ENCODE results near the gene ZSWIM4. TPM values are rescaled to one million over a fixed set of nuclear protein-coding genes. Genes with fewer than 3 reads are reported as not detected.

ZSWIM4 gene
- total RNA-seq, 1 donor from 2014 or later = 2.6 TPM

GRCh38 chr19:13807421-13808021 lies 12.3 kb downstream of the ZSWIM4 start:
- intact Hi-C loops (cut with micrococcal nuclease) = no loop called here
- peaks cover 28% of the 10 kb centered on the region for H3K36me3 ChIP-seq
- H3K27ac ChIP-seq (replicated peaks) = no peak overlapping the region
- no peaks in the 10 kb centered on the region for H3K4me1 ChIP-seq
- no peak overlapping the region for H3K4me3 ChIP-seq
- no peaks in the 10 kb centered on the region for H3K27me3 ChIP-seq (ENCODE audit: low read depth)
- DNase-seq = no peak
- TF ChIP-seq CTCF (IDR thresholded peaks at IDR 0.05; ENCODE audit: borderline replicate concordance) = no peak
- H3K9me3 ChIP-seq (replicated peaks) = no peaks in the 10 kb centered on the region

- Histone ChIP-seq H3K27ac (replicated peaks) (no peak overlapping the region), H3K9me3 (replicated peaks) (no peaks in the 10 kb centered on the region), H3K36me3 (peaks cover 33% of the 10 kb centered on the region), H3K4me3 (no peak overlapping the region), H3K4me1 (no peaks in the 10 kb centered on the region), H3K27me3 (ENCODE audit: low read depth) (no peaks in the 10 kb centered on the region)
- no peak for DNase-seq
- TF ChIP-seq CTCF (IDR thresholded peaks at IDR 0.05; ENCODE audit: borderline replicate concordance) = no peak
- intact Hi-C loops (cut with micrococcal nuclease) = no loop called here
Observed at GRCh38 chr19:13808856-13809255, 13.6 kb downstream of the ZSWIM4 start.

- no peaks in the 10 kb centered on the region for H3K4me1 ChIP-seq
- H3K9me3 ChIP-seq (replicated peaks) = no peaks in the 10 kb centered on the region
- no peak overlapping the region for H3K4me3 ChIP-seq
- H3K27ac ChIP-seq (replicated peaks) = no peak overlapping the region
- no peak for DNase-seq
- no peaks in the 10 kb centered on the region for H3K27me3 ChIP-seq (ENCODE audit: low read depth)
- intact Hi-C loops (cut with micrococcal nuclease) = no loop called here
- no peak for TF ChIP-seq CTCF (IDR thresholded peaks at IDR 0.05; ENCODE audit: borderline replicate concordance)
- H3K36me3 ChIP-seq = peaks cover 39% of the 10 kb centered on the region
Observed at GRCh38 chr19:13812544-13812943, 17.3 kb downstream of the ZSWIM4 start.

- no peak for DNase-seq
- H3K9me3 ChIP-seq (replicated peaks) = no peaks in the 10 kb centered on the region
- no peaks in the 10 kb centered on the region for H3K27me3 ChIP-seq (ENCODE audit: low read depth)
- no peak for TF ChIP-seq CTCF (IDR thresholded peaks at IDR 0.05; ENCODE audit: borderline replicate concordance)
- H3K36me3 ChIP-seq = peaks cover 39% of the 10 kb centered on the region
- no peak overlapping the region for H3K27ac ChIP-seq (replicated peaks)
- no peak overlapping the region for H3K4me3 ChIP-seq
- H3K4me1 ChIP-seq = no peaks in the 10 kb centered on the region
- intact Hi-C loops (cut with micrococcal nuclease) = no loop called here
Observed at GRCh38 chr19:13813147-13813546, 17.9 kb downstream of the ZSWIM4 start.

- no peak for TF ChIP-seq CTCF (IDR thresholded peaks at IDR 0.05; ENCODE audit: borderline replicate concordance)
- no peak for DNase-seq
- no peaks in the 10 kb centered on the region for H3K4me1 ChIP-seq
- no peak overlapping the region for H3K27ac ChIP-seq (replicated peaks)
- no peak overlapping the region for H3K4me3 ChIP-seq
- H3K27me3 ChIP-seq (ENCODE audit: low read depth) = no peaks in the 10 kb centered on the region
- intact Hi-C loops (cut with micrococcal nuclease) = no loop called here
- H3K9me3 ChIP-seq (replicated peaks) = no peaks in the 10 kb centered on the region
- peaks cover 32% of the 10 kb centered on the region for H3K36me3 ChIP-seq
Observed at GRCh38 chr19:13814550-13814949, 19.3 kb downstream of the ZSWIM4 start.

Data from left ventricle myocardium inferior (tissue), 1 donor.